Lung (tissue), 13 donors: ENCODE data around the gene TMEM141. TPM values are rescaled to one million over a fixed set of nuclear protein-coding genes. Genes with fewer than 3 reads are reported as not detected.
"Not testable (repeated sequence)": the region's sequence is repeated elsewhere in the genome, so short reads cannot be mapped to it uniquely, and the experiment has no call there.

Experiments used
- ATAC-seq: fragments of 200-7000 bp; cut with Tn5 transposase; one replicate; pipeline ENCODE4 v1.9.1; 2020; ENCODE audit warnings: moderate number of reproducible peaks; ENCODE audit not compliant: insufficient read depth, low FRiP score
- DNase-seq, 3 donors: peaks; one replicate each; pipeline ENCODE4 v3.0.0-alpha.2; 2013 to 2017
- H3K27ac ChIP-seq, 2 donors: one replicate each; pipeline ENCODE4 v1.5.1; 2013; ENCODE audit warnings: mild to moderate bottlenecking in 2 of 2, moderate library complexity in 2 of 2, control low read depth in 1 of 2, inconsistent platforms in 1 of 2, low read depth in 1 of 2, low read length in 1 of 2
- H3K27me3 ChIP-seq, 3 donors: one replicate each; pipeline ENCODE4 v1.5.1; 2013; ENCODE audit warnings: low read length in 2 of 3; ENCODE audit not compliant: control insufficient read depth in 3 of 3, insufficient read depth in 3 of 3
- H3K36me3 ChIP-seq, 4 donors: one replicate each; pipeline ENCODE4 v1.5.1; 2013; ENCODE audit warnings: low read length in 4 of 4, mild to moderate bottlenecking in 1 of 4, moderate library complexity in 1 of 4; ENCODE audit not compliant: control insufficient read depth in 4 of 4, insufficient read depth in 4 of 4
- H3K4me1 ChIP-seq, 5 donors: one replicate each; pipeline ENCODE4 v1.5.1; 2013; ENCODE audit warnings: low read length in 5 of 5, mild to moderate bottlenecking in 2 of 5, moderate library complexity in 1 of 5; ENCODE audit not compliant: control insufficient read depth in 5 of 5, insufficient read depth in 5 of 5
- H3K4me3 ChIP-seq: one replicate; pipeline ENCODE4 v1.5.1; 2013; ENCODE audit warnings: mild to moderate bottlenecking, control low read depth, moderate library complexity
- H3K9ac ChIP-seq, 2 donors: one replicate each; pipeline ENCODE4 v1.5.1; 2013; ENCODE audit warnings: low read length in 2 of 2, control low read depth in 1 of 2; ENCODE audit not compliant: insufficient read depth in 1 of 2
- H3K9me3 ChIP-seq, 4 donors: one replicate each; pipeline ENCODE4 v1.5.1; 2013; ENCODE audit warnings: low read length in 3 of 4, mild to moderate bottlenecking in 1 of 4, moderate library complexity in 1 of 4; ENCODE audit not compliant: control insufficient read depth in 4 of 4, insufficient read depth in 3 of 4
- WGBS, 2 donors: extraction: QIAGEN DNeasy Blood & Tissue Kit; methylation state at CpG; one replicate each; pipeline ENCODE4 v1.1.7; 2013; 5-methylcytosine and 5-hydroxymethylcytosine counted together
- polyA plus RNA-seq, 2 donors: library from polyadenylated mRNA; stranded (reverse); fragments of 200-250 nt; gene quantifications; one replicate each; pipeline ENCODE4 v1.2.1, GENCODE V29; 2013
- small RNA-seq: library from RNA; depleted of rRNA; stranded (forward); fragments of <200 nt; gene quantifications from one replicate; pipeline ENCODE3, GENCODE V24; 2014; ENCODE audit warnings: low replicate concordance
- total RNA-seq, 2 donors: library from RNA; depleted of rRNA in 1 of 2; stranded (reverse); fragments of >200 nt in 1 of 2; gene quantifications; one replicate each; pipeline ENCODE4 v1.2.1, GENCODE V29; 2014 to 2021
- TF ChIP-seq, protein P1 (sequence below): IDR thresholded peaks from 2 replicates; pipeline ENCODE4 v1.5.1; 2012; ENCODE audit warnings: mild to moderate bottlenecking; ENCODE audit errors: control extremely low read depth, extremely low read depth
- donor health status: control.
- donor health status: control.
- donor health status: Bipolar disorder and iron deficiency.
- donor health status: healthy.
- donor health status: DM: yes; HTN: yes; CAD: no.

Gene TMEM141
- total and polyA plus RNA-seq, 4 donors = 56.5 to 177 (median 113) TPM

DNA sequence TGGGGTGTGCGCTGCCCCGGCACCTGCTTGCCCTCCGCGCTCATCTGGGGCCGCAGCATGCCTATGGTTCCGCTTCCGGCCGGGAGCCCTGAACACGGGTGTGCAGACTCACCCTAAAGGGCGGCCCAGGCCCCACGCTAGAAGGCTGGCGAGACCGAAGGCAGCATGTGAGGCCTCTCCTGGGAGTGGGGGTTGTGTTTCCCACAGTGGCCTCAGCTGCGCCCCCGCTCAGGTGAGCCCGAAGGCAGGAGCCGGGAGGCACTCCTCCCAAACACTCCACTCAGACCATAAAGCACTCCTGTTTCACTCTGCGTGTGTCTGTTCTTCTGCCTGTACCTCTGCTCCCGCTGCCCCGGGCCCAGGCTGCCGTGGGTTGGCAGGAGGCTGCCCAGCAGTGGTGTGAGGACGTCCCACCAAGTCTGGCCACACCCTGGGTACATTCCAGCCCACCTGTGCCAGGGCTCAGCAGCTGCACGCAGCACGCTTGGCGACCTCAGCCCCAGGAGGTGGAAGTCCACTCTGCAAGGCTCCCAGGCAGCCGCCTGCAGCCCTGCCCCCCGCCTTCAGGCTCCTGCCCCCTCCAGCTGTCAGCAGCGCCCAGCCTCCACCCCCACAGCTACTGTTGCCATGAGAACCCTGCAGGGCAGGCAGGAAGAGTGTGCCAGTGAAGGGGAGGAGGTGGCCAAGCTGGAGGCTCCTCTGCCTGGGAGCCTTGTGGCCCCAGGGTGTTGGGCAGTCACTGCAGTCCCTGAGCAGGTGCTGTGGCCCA lies 49.9 kb downstream of the TMEM141 start:
- 77 to 80% methylated on average over 28 of the region's 28 CpGs for WGBS, 2 donors
- DNase-seq = peak; percentile 53 to 70 (median 65)
- H3K9ac ChIP-seq = no peak overlapping the region

DNA sequence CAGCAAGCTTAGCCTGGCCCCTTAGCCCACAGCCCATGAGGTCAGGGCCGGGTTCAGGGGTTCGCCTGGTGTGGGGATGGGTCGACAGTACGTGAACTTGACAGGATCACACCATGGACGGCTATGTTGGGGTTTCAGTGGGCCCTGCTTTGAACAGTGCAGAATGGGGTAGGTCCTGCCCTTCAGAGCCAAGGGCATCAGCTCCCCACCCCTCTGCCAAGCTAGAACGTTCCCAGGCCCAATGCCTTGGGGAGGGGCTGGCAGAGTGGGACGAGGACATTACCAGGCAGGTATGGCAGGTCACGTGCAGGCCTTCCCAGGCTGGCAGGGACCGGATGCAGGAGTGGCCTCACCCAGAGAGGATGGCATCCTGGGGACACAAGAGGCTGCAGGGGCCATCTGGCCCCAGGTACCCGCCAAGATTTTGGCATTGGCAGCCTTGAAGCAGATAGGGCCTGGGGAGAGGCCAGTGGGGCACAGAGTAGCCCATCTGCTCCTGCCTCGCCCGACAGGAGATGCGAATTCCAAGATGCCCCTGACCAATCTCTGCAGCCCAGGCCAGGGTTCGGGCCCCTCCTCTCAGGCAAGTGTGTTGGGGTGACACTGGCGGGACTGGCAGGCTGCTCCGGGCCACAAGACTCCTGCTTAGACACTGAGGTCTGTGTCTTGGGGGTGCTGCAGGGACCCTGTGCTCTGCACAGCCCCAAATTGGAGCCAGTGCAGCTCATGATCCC lies 50.7 kb downstream of the TMEM141 start:
- H3K36me3 ChIP-seq = peaks cover 0 to 30% (median 2%) of the 10 kb centered on the region in 4 donors
- 53 to 59% methylated on average over 16 of the region's 16 CpGs for WGBS, 2 donors
- H3K9ac ChIP-seq, DNase-seq, ATAC-seq, H3K4me3 ChIP-seq, H3K9me3 ChIP-seq, H3K27ac ChIP-seq: not testable (repeated sequence)
- peaks cover 0 to 23% (median 10%) of the 10 kb centered on the region in 5 donors for H3K4me1 ChIP-seq
- peaks cover 3 to 16% (median 8%) of the 10 kb centered on the region in 3 donors for H3K27me3 ChIP-seq

More for the DNA sequence above, 49.9 kb downstream of the TMEM141 start:
- Histone ChIP-seq H3K36me3 (peaks cover 0 to 33% (median 2%) of the 10 kb centered on the region in 4 donors), H3K27ac (no peak overlapping the region), H3K27me3 (peaks cover 3 to 11% (median 4%) of the 10 kb centered on the region in 3 donors), H3K4me1 (peaks cover 0 to 23% (median 10%) of the 10 kb centered on the region in 5 donors), H3K9me3 (peaks cover 0 to 1% (median 0%) of the 10 kb centered on the region in 4 donors), H3K4me3 (no peak overlapping the region)
- TF ChIP-seq, protein P1, sequence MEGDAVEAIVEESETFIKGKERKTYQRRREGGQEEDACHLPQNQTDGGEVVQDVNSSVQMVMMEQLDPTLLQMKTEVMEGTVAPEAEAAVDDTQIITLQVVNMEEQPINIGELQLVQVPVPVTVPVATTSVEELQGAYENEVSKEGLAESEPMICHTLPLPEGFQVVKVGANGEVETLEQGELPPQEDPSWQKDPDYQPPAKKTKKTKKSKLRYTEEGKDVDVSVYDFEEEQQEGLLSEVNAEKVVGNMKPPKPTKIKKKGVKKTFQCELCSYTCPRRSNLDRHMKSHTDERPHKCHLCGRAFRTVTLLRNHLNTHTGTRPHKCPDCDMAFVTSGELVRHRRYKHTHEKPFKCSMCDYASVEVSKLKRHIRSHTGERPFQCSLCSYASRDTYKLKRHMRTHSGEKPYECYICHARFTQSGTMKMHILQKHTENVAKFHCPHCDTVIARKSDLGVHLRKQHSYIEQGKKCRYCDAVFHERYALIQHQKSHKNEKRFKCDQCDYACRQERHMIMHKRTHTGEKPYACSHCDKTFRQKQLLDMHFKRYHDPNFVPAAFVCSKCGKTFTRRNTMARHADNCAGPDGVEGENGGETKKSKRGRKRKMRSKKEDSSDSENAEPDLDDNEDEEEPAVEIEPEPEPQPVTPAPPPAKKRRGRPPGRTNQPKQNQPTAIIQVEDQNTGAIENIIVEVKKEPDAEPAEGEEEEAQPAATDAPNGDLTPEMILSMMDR = no peak
- ATAC-seq = no peak

DNA sequence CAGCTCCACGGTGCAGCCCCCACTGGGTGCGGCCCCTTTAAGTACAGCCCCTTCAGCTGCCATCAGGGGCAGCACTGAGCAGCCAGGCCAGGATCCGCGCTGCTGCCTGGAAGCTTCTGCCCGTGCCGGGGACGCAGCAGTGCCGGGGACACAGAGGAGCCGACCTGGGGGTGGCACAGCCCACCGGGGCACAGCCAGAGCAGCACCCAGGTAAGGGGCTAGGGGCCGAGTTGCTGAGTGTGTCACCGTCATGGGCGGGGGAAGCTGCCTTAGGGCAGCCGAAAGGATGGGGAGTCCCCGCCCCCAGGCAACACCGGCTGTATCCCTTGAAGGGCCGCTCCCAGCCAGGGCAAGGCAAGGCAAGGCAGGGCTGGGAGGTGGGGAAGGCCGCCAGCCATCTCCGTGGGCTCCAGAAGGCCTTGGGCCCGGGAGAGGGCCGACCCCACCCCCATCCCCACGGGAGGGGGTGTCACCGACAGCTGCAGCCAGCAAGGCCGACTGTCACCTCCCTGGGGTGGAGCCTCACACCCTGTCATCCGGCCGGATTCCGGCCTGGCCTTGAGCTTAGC lies 51.3 kb downstream of the TMEM141 start, which contains the start of gene AJM1:
TSS of gene AJM1 (plus strand) at position 99 of the 569 bp plus-strand sequence. CDS start 1,937 bp downstream, outside the sequence.
- not testable (repeated sequence) for H3K4me3 ChIP-seq, H3K9me3 ChIP-seq, H3K27ac ChIP-seq, H3K9ac ChIP-seq
- H3K4me1 ChIP-seq = peaks cover 0 to 23% (median 12%) of the 10 kb centered on the region in 5 donors
- H3K27me3 ChIP-seq = peaks cover 3 to 17% (median 8%) of the 10 kb centered on the region in 3 donors
- TF ChIP-seq, protein P1 = peak; percentile 69
- ATAC-seq = peak; percentile 78
- peak; percentile 78 to 84 (median 83) for DNase-seq
- WGBS, 2 donors = 1% methylated on average over 21 to 24 of the region's 27 CpGs
- peaks cover 0 to 30% (median 2%) of the 10 kb centered on the region in 4 donors for H3K36me3 ChIP-seq

Small RNAs within 50 kb of the gene (small RNA-seq; reads per million reads assigned to genes)
- gene AL355987.2 (not detected), gene ATP6V1G1P3 (not detected), gene MIR4292 (not detected), gene MIR6722 (not detected)

Other genes with a start within 250 kb of the TMEM141 start
- 100 to 1,000 TPM in 1 of 2 donors, 10 to 100 TPM in 1; 64.3 to 101 TPM for gene NOTCH1, start 245.3 kb upstream of the TMEM141 start, total RNA-seq
- gene NOTCH1, start 245.3 kb upstream of the TMEM141 start, polyA plus RNA-seq = 10 to 100 TPM; 23.9 to 24.7 TPM
- 100 to 1,000 TPM; 128 to 177 TPM for gene EGFL7, start 128.4 kb upstream of the TMEM141 start, total RNA-seq
- gene EGFL7, start 128.4 kb upstream of the TMEM141 start, polyA plus RNA-seq = 100 to 1,000 TPM; 275 to 379 TPM
- 100 to 1,000 TPM in 1 of 2 donors, 10 to 100 TPM in 1; 81.7 to 184 TPM for gene AGPAT2, start 103.9 kb upstream of the TMEM141 start, total RNA-seq
- 100 to 1,000 TPM; 169 to 277 TPM for gene AGPAT2, start 103.9 kb upstream of the TMEM141 start, polyA plus RNA-seq
- gene DIPK1B, start 78.8 kb upstream of the TMEM141 start, total RNA-seq = 10 to 100 TPM; 14.5 to 26.7 TPM
- 10 to 100 TPM; 12.5 to 13.3 TPM for gene DIPK1B, start 78.8 kb upstream of the TMEM141 start, polyA plus RNA-seq
- 1 to 10 TPM in 1 of 2 donors, not detected in 1; 4.7 TPM for gene LCN10, start 48.4 kb upstream of the TMEM141 start, total RNA-seq
- gene LCN10, start 48.4 kb upstream of the TMEM141 start, polyA plus RNA-seq = 1 to 10 TPM in 1 of 2 donors, under 1 TPM in 1; 0.72 to 6.4 TPM
- 1 to 10 TPM in 1 of 2 donors, not detected in 1; 8.6 TPM for gene LCN6, start 42.8 kb upstream of the TMEM141 start, total RNA-seq
- gene LCN6, start 42.8 kb upstream of the TMEM141 start, polyA plus RNA-seq = 10 to 100 TPM in 1 of 2 donors, 1 to 10 TPM in 1; 1.4 to 12.3 TPM
- gene LCN8, start 33.1 kb upstream of the TMEM141 start, total RNA-seq = under 1 TPM in 1 of 2 donors, not detected in 1; 0.11 TPM
- not detected for gene LCN8, start 33.1 kb upstream of the TMEM141 start, polyA plus RNA-seq
- gene LCN15, start 26.8 kb upstream of the TMEM141 start, total RNA-seq = not detected
- under 1 TPM in 1 of 2 donors, not detected in 1; 0.16 TPM for gene LCN15, start 26.8 kb upstream of the TMEM141 start, polyA plus RNA-seq
- 1 to 10 TPM; 1.6 to 4.6 TPM for gene CCDC183, start 5.0 kb downstream of the TMEM141 start, total RNA-seq
- gene CCDC183, start 5.0 kb downstream of the TMEM141 start, polyA plus RNA-seq = 1 to 10 TPM in 1 of 2 donors, under 1 TPM in 1; 0.38 to 2.8 TPM
- gene RABL6, start 16.6 kb downstream of the TMEM141 start, total RNA-seq = 10 to 100 TPM; 36.4 to 87.8 TPM
- 10 to 100 TPM; 53.7 to 70.8 TPM for gene RABL6, start 16.6 kb downstream of the TMEM141 start, polyA plus RNA-seq
- gene AJM1, start 51.1 kb downstream of the TMEM141 start, total RNA-seq = 1 to 10 TPM; 1.6 to 4.3 TPM
- gene AJM1, start 51.1 kb downstream of the TMEM141 start, polyA plus RNA-seq = 1 to 10 TPM; 1.1 to 1.3 TPM
- 100 to 1,000 TPM in 1 of 2 donors, 10 to 100 TPM in 1; 75.0 to 124 TPM for gene PHPT1, start 58.1 kb downstream of the TMEM141 start, total RNA-seq
- 100 to 1,000 TPM; 110 to 195 TPM for gene PHPT1, start 58.1 kb downstream of the TMEM141 start, polyA plus RNA-seq
- gene MAMDC4, start 61.0 kb downstream of the TMEM141 start, total RNA-seq = 10 to 100 TPM in 1 of 2 donors, 1 to 10 TPM in 1; 5.6 to 13.2 TPM
- gene MAMDC4, start 61.0 kb downstream of the TMEM141 start, polyA plus RNA-seq = 1 to 10 TPM; 7.0 to 7.3 TPM
- gene EDF1, start 75.0 kb downstream of the TMEM141 start, total RNA-seq = 100 to 1,000 TPM; 283 to 298 TPM
- 100 to 1,000 TPM; 308 to 670 TPM for gene EDF1, start 75.0 kb downstream of the TMEM141 start, polyA plus RNA-seq
- gene TRAF2, start 95.2 kb downstream of the TMEM141 start, total RNA-seq = 10 to 100 TPM; 17.2 to 19.1 TPM
- 10 to 100 TPM; 11.3 to 13.2 TPM for gene TRAF2, start 95.2 kb downstream of the TMEM141 start, polyA plus RNA-seq
- 100 to 1,000 TPM in 1 of 2 donors, 10 to 100 TPM in 1; 56.6 to 118 TPM for gene FBXW5, start 153.4 kb downstream of the TMEM141 start, total RNA-seq
- 100 to 1,000 TPM in 1 of 2 donors, 10 to 100 TPM in 1; 89.1 to 109 TPM for gene FBXW5, start 153.4 kb downstream of the TMEM141 start, polyA plus RNA-seq
- gene C8G, start 153.9 kb downstream of the TMEM141 start, total RNA-seq = 1 to 10 TPM in 1 of 2 donors, not detected in 1; 2.1 TPM
- 1 to 10 TPM in 1 of 2 donors, under 1 TPM in 1; 0.90 to 1.4 TPM for gene C8G, start 153.9 kb downstream of the TMEM141 start, polyA plus RNA-seq
- gene LCN12, start 160.9 kb downstream of the TMEM141 start, total RNA-seq = 1 to 10 TPM; 4.1 to 6.3 TPM
- gene LCN12, start 160.9 kb downstream of the TMEM141 start, polyA plus RNA-seq = 1 to 10 TPM in 1 of 2 donors, under 1 TPM in 1; 0.35 to 2.4 TPM
- gene PTGDS, start 186.2 kb downstream of the TMEM141 start, total RNA-seq = 100 to 1,000 TPM in 1 of 2 donors, 10 to 100 TPM in 1; 29.5 to 159 TPM
- gene PTGDS, start 186.2 kb downstream of the TMEM141 start, polyA plus RNA-seq = 100 to 1,000 TPM in 1 of 2 donors, 10 to 100 TPM in 1; 19.4 to 158 TPM
- gene LCNL1, start 191.6 kb downstream of the TMEM141 start, total RNA-seq = 1 to 10 TPM in 1 of 2 donors, under 1 TPM in 1; 0.28 to 2.5 TPM
- 1 to 10 TPM in 1 of 2 donors, under 1 TPM in 1; 0.15 to 2.7 TPM for gene LCNL1, start 191.6 kb downstream of the TMEM141 start, polyA plus RNA-seq
- gene PAXX, start 201.1 kb downstream of the TMEM141 start, total RNA-seq = 10 to 100 TPM; 16.6 to 58.1 TPM
- 100 to 1,000 TPM in 1 of 2 donors, 10 to 100 TPM in 1; 60.7 to 172 TPM for gene PAXX, start 201.1 kb downstream of the TMEM141 start, polyA plus RNA-seq
- gene CLIC3, start 205.2 kb downstream of the TMEM141 start, total RNA-seq = 100 to 1,000 TPM in 1 of 2 donors, 10 to 100 TPM in 1; 72.0 to 115 TPM
- gene CLIC3, start 205.2 kb downstream of the TMEM141 start, polyA plus RNA-seq = 10 to 100 TPM; 17.2 to 90.2 TPM
- gene ABCA2, start 236.9 kb downstream of the TMEM141 start, total RNA-seq = 10 to 100 TPM; 13.4 to 39.0 TPM
- 10 to 100 TPM; 14.8 to 18.1 TPM for gene ABCA2, start 236.9 kb downstream of the TMEM141 start, polyA plus RNA-seq
- 1 to 10 TPM in 1 of 2 donors, under 1 TPM in 1; 0.37 to 1.0 TPM for gene FUT7, start 240.7 kb downstream of the TMEM141 start, total RNA-seq
- 1 to 10 TPM in 1 of 2 donors, under 1 TPM in 1; 0.45 to 5.5 TPM for gene FUT7, start 240.7 kb downstream of the TMEM141 start, polyA plus RNA-seq